Putamen (tissue), 1 donor: ENCODE results near the gene DNAH14.
"Not testable (repeated sequence)": the region's sequence is repeated elsewhere in the genome, so short reads cannot be mapped to it uniquely, and the experiment has no call there.

Experiments used
- DNase-seq: peaks from one replicate; pipeline ENCODE4 v3.0.0-alpha.2; 2016; ENCODE audit warnings: low spot score

Gene DNAH14

DNA sequence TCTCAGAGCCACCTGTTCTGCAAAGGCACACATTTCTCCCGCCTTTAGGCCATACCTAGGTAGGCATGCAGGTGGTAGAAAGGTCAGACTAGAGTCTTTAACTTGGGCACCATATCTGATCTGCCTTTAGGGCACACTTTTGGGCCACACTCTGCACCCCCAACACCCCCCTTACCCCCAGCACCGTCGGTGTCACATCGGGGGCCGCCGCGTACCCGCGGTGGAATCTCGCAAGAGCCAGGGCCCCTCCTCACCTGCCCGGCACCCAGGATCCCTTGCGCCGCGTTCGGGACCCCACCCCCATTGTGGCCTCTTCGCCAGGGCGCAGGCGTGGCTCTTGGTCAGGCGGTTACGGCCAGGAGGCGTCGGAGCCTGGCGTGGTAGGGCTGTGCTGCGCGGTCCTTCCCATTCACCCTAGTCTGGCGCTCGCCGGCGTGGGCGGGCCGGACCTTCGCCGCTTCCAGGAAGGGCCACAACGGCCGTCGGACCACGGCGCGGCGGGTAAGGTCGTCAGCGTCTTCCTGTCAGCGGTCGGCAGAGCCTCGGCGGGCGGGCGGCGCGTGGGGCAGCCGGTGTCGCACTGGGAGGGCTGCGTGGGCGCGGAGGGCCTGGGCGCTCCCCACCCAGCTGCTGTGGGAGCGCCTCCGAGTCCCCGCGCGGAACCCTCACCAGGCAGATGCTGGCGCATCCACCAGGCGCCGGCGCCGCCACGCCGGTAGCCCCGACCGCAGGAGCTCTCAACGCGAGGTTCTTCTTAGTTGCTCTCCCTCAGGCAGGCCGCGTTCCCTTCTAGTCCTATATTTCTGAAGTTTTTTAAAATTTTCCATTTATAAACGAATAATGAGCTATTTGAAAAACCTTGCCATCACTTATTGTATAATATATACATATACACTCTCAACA, at the start of gene DNAH14:
Gene DNAH14, plus strand, starts transcription at position 341 of the 903 bp plus-strand sequence. CDS start 23,028 bp downstream, outside the sequence.
- no peak for DNase-seq

DNA sequence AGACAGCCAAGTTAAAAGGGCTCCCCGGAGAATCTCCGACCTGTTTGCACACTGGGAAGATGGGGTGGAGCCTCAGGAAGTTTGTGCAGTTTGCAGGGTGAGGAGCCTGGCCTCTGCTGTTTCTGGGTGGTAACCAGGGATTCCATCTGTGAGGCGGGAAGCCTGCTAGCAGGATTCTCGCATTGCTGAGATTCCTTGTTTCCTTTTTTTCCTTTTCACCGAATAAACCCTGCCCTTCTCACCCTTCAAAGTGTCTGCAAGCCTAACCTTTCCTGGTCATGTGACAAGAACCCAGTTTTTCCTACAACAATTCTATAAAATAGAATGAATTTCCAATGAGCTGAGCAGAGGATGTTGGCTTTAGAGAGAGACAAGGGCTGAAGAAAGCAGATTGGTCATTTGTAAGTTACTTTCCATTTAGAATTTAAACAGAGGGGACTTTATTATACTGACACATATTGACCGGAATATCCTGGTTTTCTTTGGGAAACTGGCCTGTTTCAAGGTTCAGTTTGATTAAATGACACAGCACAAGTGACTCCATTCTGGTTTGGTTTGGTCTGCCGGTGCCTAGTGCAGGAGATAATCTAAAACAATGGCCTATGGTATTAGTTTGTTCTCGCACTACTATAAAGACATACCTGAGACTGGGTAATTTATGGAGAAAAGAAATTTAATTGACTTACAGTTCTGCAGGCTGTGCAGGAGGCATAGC, 48.7 kb upstream of the DNAH14 start:
- DNase-seq: no peak

DNA sequence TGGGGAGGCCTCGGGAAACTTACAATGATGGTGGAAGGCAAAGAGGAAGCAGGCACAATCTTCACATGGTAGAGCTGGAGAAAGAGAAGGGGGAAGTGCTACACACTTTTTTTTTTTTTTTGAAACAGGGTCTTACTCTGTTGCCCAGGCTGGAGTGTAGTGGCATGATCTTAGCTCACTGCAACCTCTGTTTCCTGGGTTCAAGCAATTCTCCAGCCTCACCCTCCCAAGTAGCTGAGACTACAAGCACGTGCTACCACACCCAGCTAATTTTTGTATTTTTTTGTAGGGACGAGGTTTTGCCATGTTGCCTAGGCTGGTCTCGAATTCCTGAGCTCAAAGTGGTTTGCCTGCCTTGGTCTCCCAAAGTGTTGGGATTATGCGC, 48.2 kb upstream of the DNAH14 start:
- not testable (repeated sequence) for DNase-seq

- no peak for DNase-seq
These were observed 47.7 kb upstream of the DNAH14 start for GRCh38 chr1:224881762-224882211.

- DNase-seq: no peak
These were observed 47.2 kb upstream of the DNAH14 start for GRCh38 chr1:224882264-224882663.

- no peak for DNase-seq
These were observed 46.4 kb upstream of the DNAH14 start for GRCh38 chr1:224883091-224883490.

DNA sequence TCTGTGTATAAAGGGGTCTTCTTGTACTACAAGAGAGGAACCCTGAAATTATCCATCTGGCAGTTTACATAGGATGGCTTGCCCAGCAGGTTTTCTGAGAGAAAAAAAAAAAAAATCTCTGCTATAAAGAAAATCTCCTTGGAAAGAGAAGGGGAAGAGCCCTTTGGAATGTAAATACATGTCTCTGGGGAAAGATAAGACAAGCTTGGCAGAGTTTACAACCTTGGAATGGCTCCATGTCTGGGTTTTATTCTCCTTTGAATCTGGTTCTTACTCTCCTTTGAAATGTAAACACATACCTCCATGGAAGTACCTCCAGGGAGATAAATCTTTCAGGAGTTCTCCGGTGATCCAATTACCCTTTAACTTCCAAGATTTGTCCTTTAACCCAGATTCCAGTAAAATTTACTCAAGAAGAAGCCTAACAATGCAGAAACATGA, 45.1 kb upstream of the DNAH14 start:
- no peak for DNase-seq

- DNase-seq: not testable (repeated sequence)
These were observed 44.1 kb upstream of the DNAH14 start for GRCh38 chr1:224885376-224885775.

- DNase-seq: no peak
These were observed 34.6 kb upstream of the DNAH14 start for GRCh38 chr1:224894915-224895314.

DNA sequence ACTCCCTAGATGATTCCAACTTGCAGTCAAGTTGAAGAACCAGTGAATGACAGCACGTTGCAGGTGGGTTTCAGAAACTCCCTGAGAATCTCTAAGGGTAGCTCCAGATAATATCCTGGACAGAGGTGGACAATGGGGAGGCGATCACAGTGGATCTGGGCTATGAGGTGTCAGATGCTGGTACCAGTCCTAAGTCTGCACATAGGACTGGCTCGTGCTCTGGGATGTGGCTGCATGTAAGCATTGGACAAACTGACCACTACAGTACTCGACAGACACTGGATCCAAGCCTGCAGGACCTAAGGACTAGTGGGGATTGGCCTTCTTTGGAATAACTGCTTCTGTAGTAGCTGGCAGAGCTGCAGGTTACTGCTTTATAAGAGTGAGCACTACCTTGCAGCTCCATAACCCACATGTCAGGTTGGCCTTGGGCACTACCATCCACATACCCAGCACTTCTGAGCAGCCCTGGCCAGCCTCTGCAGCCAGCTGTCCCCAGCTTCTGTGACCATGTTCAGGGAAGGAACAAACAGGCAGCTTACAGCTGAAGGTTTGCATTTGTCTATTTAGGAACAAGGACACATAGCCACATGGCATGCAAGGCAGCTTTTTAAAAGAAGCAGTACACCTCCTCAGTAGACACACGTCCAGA, 33.2 kb upstream of the DNAH14 start:
- DNase-seq: no peak

- DNase-seq: no peak
These were observed 31.7 kb upstream of the DNAH14 start for GRCh38 chr1:224897529-224898327.

DNA sequence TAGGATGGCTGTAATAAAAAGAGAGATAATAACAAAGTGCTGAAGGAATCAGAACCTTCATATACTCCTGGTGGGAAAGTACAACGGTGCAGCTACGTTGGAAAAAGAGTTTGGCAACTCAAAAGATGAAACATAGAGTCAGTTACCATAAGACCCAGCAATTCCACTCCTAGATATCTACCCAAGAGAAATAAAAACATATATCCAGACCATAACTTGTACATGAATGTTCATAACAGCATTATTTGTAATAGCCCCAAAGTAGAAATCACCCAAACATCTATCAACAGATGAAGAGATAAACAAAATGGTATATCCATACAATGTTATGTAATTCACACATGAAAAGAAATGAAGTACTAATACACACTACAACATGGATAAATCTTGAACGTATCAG, 30.5 kb upstream of the DNAH14 start:
- DNase-seq: no peak

DNA sequence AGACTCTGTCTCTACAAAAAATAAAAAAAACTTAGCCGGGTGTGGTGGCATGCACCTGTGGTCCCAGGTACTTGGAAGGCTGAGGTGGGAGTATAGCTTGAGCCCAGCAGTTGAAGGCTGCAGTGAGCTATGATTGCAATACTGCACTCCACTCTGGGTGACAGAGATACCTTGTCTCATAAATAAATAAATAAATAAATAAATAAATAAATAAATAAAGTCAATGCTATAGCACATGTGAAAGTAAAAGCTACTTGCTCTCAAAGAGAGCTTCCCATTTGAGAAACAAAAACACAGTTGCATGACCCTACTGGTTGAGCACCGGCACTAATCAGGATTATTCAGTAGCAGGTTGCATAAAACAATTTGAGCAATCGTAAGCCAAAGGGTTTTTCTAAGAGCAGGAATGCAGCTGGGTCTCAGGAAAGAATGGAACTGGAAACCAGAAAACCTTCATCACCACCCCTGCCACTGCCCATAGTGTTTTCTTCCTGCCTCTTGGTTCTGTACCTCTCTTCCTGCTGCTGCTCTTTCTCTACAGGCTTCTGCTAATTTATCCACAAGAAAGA, 29.3 kb upstream of the DNAH14 start:
- DNase-seq: no peak

GRCh38 chr1:224901087-224901810, 28.2 kb upstream of the DNAH14 start:
- DNase-seq: no peak

DNA sequence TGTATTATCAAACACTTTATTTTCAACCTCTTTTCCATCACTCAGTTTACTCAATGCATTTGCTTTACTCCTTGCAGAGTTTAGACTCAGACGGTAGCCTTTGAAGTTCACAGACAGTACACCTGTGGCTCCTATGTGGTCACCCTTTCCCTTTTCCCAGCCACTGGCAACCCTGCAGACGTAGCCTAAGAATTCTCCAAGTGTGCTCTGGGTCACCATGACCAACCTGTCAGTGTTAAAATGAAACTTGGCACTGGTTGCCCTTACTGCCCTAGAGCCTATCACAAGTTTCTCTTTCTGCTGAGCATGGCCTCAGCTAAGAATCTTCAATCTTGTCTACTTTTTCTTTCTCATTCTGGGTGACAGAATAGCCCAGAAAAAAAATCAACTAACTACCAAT, 25.5 kb upstream of the DNAH14 start:
- no peak for DNase-seq

GRCh38 chr1:224906340-224906739, 23.1 kb upstream of the DNAH14 start:
- no peak for DNase-seq

DNA sequence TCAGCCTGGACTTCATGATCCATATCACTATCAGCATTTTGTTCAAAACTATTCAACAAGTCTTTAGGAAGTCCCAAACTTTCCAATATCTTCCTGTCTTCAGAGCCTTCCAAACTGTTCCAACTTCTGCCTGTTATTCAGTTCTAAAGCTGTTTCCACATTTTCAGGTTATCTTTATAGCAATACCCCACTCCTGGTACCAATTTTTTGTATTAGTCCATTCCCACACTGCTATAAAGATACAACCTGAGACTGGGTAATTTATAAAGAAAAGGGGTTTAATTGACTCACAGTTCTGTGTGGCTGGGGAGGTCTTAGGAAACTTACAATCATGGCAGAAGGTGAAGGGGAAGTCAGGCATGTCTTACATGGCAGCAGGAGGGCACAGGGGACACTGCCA, 18.3 kb upstream of the DNAH14 start:
- no peak for DNase-seq

- DNase-seq: no peak
These were observed 15.1 kb upstream of the DNAH14 start for GRCh38 chr1:224914292-224914900.

- no peak for DNase-seq
These were observed 10.0 kb upstream of the DNAH14 start for GRCh38 chr1:224919508-224919907.

DNA sequence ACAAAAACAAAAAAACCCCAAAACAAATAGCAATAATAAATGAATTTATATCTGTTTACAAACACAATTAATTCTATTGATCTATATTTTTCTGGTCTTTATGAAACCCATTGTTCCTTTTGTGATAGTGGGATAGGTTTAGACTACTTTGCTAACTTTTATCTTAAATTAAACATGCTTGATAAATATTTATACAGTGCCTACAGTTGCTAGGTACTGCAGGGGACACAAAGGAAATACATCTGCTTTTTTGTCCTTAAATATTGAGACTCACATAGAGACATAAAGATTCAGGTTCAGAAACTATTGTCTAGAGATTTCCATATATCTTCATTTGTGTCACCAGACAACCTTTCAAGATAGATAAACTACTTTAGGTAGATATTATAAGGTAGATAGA, 8.5 kb upstream of the DNAH14 start:
- DNase-seq: no peak
